ENCODE measurements around the gene TTC3.

GRCh38 chr21:37230632-37231248 is 157.7 kb downstream of the TTC3 start:
- TF ChIP-seq CTCF (conservative IDR thresholded peaks at IDR 0.05) (no peak), ZFX (IDR thresholded peaks at IDR 0.05) (no peak)

All from C4-2B (cell line).